ENCODE data around the gene SERGEF.

GRCh38 chr11:17753641-17754040 lies 259.2 kb downstream of the SERGEF start:
- TF ChIP-seq NR2F2 (IDR thresholded peaks at IDR 0.05) (no peak), CTCF (IDR thresholded peaks at IDR 0.05; ENCODE audit: low read depth, low read length, missing input control) (no peak), GABPA (IDR thresholded peaks at IDR 0.05 in 1 of 2, conservative IDR thresholded peaks at IDR 0.05 in 1 of 2) (no peak), JUND (IDR thresholded peaks at IDR 0.05) (no peak), SP1 (IDR thresholded peaks at IDR 0.05) (no peak), YY1 (IDR thresholded peaks at IDR 0.05) (no peak), MAX (IDR thresholded peaks at IDR 0.05) (no peak), ZBTB33 (IDR thresholded peaks at IDR 0.05) (no peak), REST (IDR thresholded peaks at IDR 0.05) (no peak), HNF4A (conservative IDR thresholded peaks at IDR 0.05) (no peak)
